ENCODE measurements around the gene EBF3. TPM values are rescaled to one million over a fixed set of nuclear protein-coding genes. Genes with fewer than 3 reads are reported as not detected.

The EBF3 gene
- polyA plus RNA-seq, 2 donors: 0.57 to 0.58 TPM

GRCh38 chr10:129966889-129967578 is 3.0 kb upstream of the EBF3 start:
- Histone ChIP-seq H3K4me1 (ENCODE audit: control insufficient read depth in 2 of 2, insufficient read depth in 2 of 2, low read length in 1 of 2) (peaks cover 5 to 21% of the 10 kb centered on the region in 2 donors), H3K27me3 (ENCODE audit: control insufficient read depth in 1 of 2, insufficient read depth in 2 of 2, low read length in 2 of 2) (peaks cover 7 to 47% of the 10 kb centered on the region in 2 donors), H3K4me3 (ENCODE audit: low read depth in 1 of 2, low read length in 2 of 2) (no peak overlapping the region), H3K9me3 (ENCODE audit: control insufficient read depth in 2 of 2, insufficient read depth in 1 of 2, low read depth in 1 of 2, low read length in 1 of 2) (peaks cover 0 to 2% of the 10 kb centered on the region in 2 donors), H3K27ac (ENCODE audit: low read depth in 2 of 2, low read length in 1 of 2) (no peak overlapping the region), H3K36me3 (ENCODE audit: control insufficient read depth in 2 of 2, insufficient read depth in 2 of 2, low read length in 1 of 2) (no peaks in the 10 kb centered on the region)
- 12 to 21% methylated on average over 58 to 60 of the region's 60 CpGs for WGBS, 2 donors

DNA sequence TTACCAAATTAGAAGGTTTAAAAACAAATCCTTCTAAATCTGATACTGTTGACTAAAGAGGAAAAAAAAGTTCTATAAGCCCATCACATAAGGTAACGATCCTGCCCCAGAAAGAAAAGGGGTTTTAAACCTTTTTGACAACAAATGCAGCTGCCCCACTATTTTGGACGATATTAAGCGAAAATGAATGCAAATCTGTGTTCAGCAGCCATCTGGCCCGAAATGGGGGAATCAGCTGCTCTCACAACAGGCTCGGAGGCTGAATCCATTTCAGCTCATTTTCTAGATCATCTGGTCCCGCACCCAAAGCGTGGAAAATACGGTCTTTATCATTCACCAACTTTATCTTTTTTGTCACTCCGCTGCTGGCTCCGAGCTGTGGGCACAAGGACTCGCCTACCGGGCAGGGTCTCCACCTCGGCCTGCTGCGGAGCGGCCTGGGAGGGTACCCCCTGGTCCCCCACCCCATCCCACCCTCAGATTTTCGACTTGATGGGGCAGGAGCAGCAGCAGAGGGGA is 2.4 kb upstream of the EBF3 start:
- H3K27ac ChIP-seq (ENCODE audit: low read depth in 2 of 2, low read length in 1 of 2): no peak overlapping the region
- WGBS, 2 donors: 15 to 21% methylated on average over 16 of the region's 16 CpGs
- peaks cover 7 to 51% of the 10 kb centered on the region in 2 donors for H3K27me3 ChIP-seq (ENCODE audit: control insufficient read depth in 1 of 2, insufficient read depth in 2 of 2, low read length in 2 of 2)
- no peak overlapping the region for H3K4me3 ChIP-seq (ENCODE audit: low read depth in 1 of 2, low read length in 2 of 2)
- H3K9me3 ChIP-seq (ENCODE audit: control insufficient read depth in 2 of 2, insufficient read depth in 1 of 2, low read depth in 1 of 2, low read length in 1 of 2): peaks cover 0 to 2% of the 10 kb centered on the region in 2 donors
- no peaks in the 10 kb centered on the region for H3K36me3 ChIP-seq (ENCODE audit: control insufficient read depth in 2 of 2, insufficient read depth in 2 of 2, low read length in 1 of 2)
- H3K4me1 ChIP-seq (ENCODE audit: control insufficient read depth in 2 of 2, insufficient read depth in 2 of 2, low read length in 1 of 2): peaks cover 5 to 20% of the 10 kb centered on the region in 2 donors

DNA sequence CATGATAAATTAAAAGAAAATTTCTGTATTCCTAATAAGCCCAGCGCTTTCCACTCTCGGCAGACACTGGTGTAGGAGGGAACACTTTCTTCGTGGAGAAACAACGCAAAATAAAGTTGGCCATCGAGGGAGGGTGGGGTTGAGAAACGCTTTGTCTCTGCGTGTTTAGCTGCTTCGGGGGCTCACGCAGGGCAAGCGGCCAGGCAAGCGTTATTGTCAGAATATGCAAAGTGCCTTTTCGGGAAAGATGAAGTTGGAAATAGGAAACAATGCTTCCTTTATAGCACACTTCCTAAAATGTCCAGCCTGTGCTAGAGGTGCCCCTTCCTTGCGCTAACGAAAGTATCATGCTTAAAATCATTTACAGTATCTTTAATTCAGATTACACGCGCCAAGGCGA is 1.9 kb upstream of the EBF3 start:
- Histone ChIP-seq H3K9me3 (ENCODE audit: control insufficient read depth in 2 of 2, insufficient read depth in 1 of 2, low read depth in 1 of 2, low read length in 1 of 2) (peaks cover 0 to 2% of the 10 kb centered on the region in 2 donors), H3K36me3 (ENCODE audit: control insufficient read depth in 2 of 2, insufficient read depth in 2 of 2, low read length in 1 of 2) (no peaks in the 10 kb centered on the region), H3K27ac (ENCODE audit: low read depth in 2 of 2, low read length in 1 of 2) (no peak overlapping the region), H3K4me3 (ENCODE audit: low read depth in 1 of 2, low read length in 2 of 2) (no peak overlapping the region), H3K4me1 (ENCODE audit: control insufficient read depth in 2 of 2, insufficient read depth in 2 of 2, low read length in 1 of 2) (peaks cover 5 to 19% of the 10 kb centered on the region in 2 donors), H3K27me3 (ENCODE audit: control insufficient read depth in 1 of 2, insufficient read depth in 2 of 2, low read length in 2 of 2) (peaks cover 7 to 55% of the 10 kb centered on the region in 2 donors)
- 20 to 21% methylated on average over 17 of the region's 17 CpGs for WGBS, 2 donors

DNA sequence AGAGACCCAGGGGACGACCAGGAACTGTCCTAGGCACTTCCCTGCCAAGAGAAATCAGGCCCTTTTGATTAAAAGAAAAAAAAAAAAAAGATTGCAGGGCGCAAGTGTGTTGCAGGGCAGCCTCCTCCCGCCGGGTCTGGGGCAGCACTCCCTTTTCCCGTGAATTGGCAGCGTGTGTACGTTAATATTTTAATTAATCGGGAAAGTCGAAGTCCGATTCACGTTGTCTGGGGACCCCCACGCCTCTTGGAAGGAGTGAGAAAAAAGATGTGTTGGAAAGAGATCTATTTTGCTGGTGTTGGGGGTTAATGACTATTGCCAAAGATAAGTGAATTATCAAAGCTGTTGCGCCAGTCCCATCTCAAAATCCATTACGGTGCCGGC is 1.3 kb upstream of the EBF3 start:
- H3K4me1 ChIP-seq (ENCODE audit: control insufficient read depth in 2 of 2, insufficient read depth in 2 of 2, low read length in 1 of 2): peaks cover 5 to 16% of the 10 kb centered on the region in 2 donors
- peaks cover 0 to 2% of the 10 kb centered on the region in 2 donors for H3K9me3 ChIP-seq (ENCODE audit: control insufficient read depth in 2 of 2, insufficient read depth in 1 of 2, low read depth in 1 of 2, low read length in 1 of 2)
- peaks cover 7 to 56% of the 10 kb centered on the region in 2 donors for H3K27me3 ChIP-seq (ENCODE audit: control insufficient read depth in 1 of 2, insufficient read depth in 2 of 2, low read length in 2 of 2)
- 10 to 20% methylated on average over 15 of the region's 15 CpGs for WGBS, 2 donors
- H3K4me3 ChIP-seq (ENCODE audit: low read depth in 1 of 2, low read length in 2 of 2): no peak overlapping the region
- H3K36me3 ChIP-seq (ENCODE audit: control insufficient read depth in 2 of 2, insufficient read depth in 2 of 2, low read length in 1 of 2): no peaks in the 10 kb centered on the region
- no peak overlapping the region for H3K27ac ChIP-seq (ENCODE audit: low read depth in 2 of 2, low read length in 1 of 2)

DNA sequence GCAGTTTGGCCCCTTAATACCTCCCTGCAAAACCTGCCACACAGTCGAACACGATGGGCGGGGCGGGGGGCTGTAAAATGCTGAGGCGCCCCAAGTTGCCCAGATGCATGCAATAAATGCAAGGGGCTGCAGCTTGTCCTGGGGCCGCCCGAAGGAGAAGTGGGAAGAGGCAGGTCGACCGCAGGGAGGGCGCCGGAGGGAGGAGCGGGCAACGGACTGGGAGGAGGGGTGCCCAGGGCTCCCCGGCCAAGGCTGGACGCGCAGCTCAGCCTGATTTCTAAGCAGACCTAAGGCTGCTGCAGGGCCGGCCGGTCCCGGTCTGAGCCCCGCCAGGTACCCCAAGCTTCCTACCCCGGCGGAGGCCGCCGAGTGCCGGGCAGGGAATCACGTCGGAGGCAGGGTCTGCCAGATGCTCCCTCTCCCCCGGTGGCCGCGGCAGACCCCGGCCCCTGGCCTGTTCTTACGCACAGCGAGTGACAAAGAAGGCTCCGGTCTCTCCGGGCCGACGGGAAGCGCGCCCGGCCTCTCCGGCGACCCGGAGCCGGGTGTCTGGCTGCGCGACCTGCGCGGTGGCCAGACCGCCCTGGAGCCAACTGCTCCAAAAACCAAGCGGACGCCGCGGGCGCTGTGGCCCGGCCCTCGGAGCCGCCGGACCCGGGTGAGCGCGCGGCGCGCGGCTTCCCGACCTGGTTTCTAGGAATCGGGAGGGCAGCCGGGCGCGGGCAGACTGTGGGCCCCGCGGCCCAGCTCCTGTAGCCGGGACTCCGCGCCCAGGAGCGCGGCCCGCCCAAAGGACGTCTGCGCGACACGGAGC is 744 bp upstream of the EBF3 start:
- 5 to 7% methylated on average over 77 to 82 of the region's 82 CpGs for WGBS, 2 donors
- H3K27ac ChIP-seq (ENCODE audit: low read depth in 2 of 2, low read length in 1 of 2): no peak overlapping the region
- peaks cover 5 to 15% of the 10 kb centered on the region in 2 donors for H3K4me1 ChIP-seq (ENCODE audit: control insufficient read depth in 2 of 2, insufficient read depth in 2 of 2, low read length in 1 of 2)
- peaks cover 0 to 2% of the 10 kb centered on the region in 2 donors for H3K9me3 ChIP-seq (ENCODE audit: control insufficient read depth in 2 of 2, insufficient read depth in 1 of 2, low read depth in 1 of 2, low read length in 1 of 2)
- peak overlapping the region; percentile 21 to 62 for H3K4me3 ChIP-seq (ENCODE audit: low read depth in 1 of 2, low read length in 2 of 2)
- peaks cover 7 to 60% of the 10 kb centered on the region in 2 donors for H3K27me3 ChIP-seq (ENCODE audit: control insufficient read depth in 1 of 2, insufficient read depth in 2 of 2, low read length in 2 of 2)
- H3K36me3 ChIP-seq (ENCODE audit: control insufficient read depth in 2 of 2, insufficient read depth in 2 of 2, low read length in 1 of 2): no peaks in the 10 kb centered on the region

DNA sequence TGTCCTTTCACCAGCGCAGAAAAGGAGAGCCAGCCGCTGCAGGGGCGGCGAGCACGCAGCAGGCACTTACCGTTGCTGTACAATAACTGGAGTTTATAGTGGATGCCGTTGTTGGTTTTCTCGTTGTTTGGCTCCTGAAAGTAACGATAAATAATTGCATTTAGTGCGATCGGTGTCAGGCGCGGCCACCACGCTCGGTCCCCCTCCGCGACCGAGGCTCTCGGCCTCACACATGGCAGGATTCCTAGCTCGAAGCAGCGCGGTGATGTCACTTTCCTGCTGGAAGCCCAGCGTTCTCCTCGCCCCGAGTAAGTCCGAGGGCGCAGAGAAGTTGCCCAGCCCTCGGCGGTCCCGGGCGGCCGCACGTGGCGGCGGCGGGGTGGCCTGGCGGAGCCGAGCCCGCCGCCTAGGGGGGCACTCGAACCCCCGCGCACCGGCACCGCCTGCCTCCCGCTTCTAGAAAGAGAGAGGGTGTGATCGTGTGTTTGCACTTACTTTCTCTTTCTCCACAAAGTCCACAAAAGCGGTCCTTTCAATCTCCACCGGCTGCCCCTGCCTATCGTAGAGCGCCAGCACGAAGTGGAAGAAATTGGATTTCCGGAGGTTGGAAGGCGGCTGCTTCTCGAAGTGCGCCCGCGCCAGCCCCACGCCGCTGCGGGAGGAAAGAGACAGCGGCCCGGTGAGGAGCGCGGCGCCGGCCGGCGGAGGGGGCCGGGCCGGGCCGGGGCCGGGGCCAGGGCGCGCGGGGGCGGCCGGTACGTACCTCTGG is 1.0 kb downstream of the EBF3 start:
- WGBS, 2 donors: 4 to 5% methylated on average over 58 to 79 of the region's 79 CpGs
- Histone ChIP-seq H3K9me3 (ENCODE audit: control insufficient read depth in 2 of 2, insufficient read depth in 1 of 2, low read depth in 1 of 2, low read length in 1 of 2) (peaks cover 0 to 2% of the 10 kb centered on the region in 2 donors), H3K36me3 (ENCODE audit: control insufficient read depth in 2 of 2, insufficient read depth in 2 of 2, low read length in 1 of 2) (no peaks in the 10 kb centered on the region), H3K27me3 (ENCODE audit: control insufficient read depth in 1 of 2, insufficient read depth in 2 of 2, low read length in 2 of 2) (peaks cover 7 to 64% of the 10 kb centered on the region in 2 donors), H3K4me3 (ENCODE audit: low read depth in 1 of 2, low read length in 2 of 2) (peak overlapping the region; percentile 50 to 62), H3K4me1 (ENCODE audit: control insufficient read depth in 2 of 2, insufficient read depth in 2 of 2, low read length in 1 of 2) (peaks cover 10 to 20% of the 10 kb centered on the region in 2 donors), H3K27ac (ENCODE audit: low read depth in 2 of 2, low read length in 1 of 2) (no peak overlapping the region)

GRCh38 chr10:129962031-129962871 is 1.8 kb downstream of the EBF3 start:
- WGBS, 2 donors: 17 to 18% methylated on average over 18 of the region's 18 CpGs

DNA sequence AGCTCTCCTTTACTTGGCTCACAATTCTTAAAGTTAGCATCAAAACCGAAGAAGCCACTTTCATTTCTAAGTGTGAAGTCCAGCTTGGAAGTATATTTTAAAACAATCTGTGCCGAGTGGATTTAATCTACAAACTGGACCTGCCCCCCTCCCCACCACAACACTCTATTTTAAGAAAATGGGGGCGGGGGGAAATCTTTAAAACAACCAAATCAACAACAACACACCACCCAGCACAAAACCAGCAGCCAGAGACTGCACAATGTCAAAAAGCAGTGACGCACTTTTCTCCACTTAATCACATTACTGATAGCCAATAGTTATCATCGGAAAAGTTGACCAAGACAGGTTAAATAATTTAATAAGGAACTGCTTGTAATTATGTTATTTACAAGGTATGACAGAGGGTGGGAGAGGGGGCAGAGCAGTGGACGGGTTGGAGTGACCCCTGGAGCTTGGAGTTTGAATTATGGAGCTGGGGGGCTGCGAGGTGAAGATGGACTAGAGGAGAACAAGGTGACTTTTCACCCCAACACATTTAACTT is 2.8 kb downstream of the EBF3 start:
- Histone ChIP-seq H3K4me1 (ENCODE audit: control insufficient read depth in 2 of 2, insufficient read depth in 2 of 2, low read length in 1 of 2) (peaks cover 10 to 15% of the 10 kb centered on the region in 2 donors), H3K27me3 (ENCODE audit: control insufficient read depth in 1 of 2, insufficient read depth in 2 of 2, low read length in 2 of 2) (peaks cover 9 to 54% of the 10 kb centered on the region in 2 donors), H3K9me3 (ENCODE audit: control insufficient read depth in 2 of 2, insufficient read depth in 1 of 2, low read depth in 1 of 2, low read length in 1 of 2) (peaks cover 0 to 2% of the 10 kb centered on the region in 2 donors), H3K4me3 (ENCODE audit: low read depth in 1 of 2, low read length in 2 of 2) (peak overlapping the region in 1 of 2 donors; percentile 2), H3K36me3 (ENCODE audit: control insufficient read depth in 2 of 2, insufficient read depth in 2 of 2, low read length in 1 of 2) (no peaks in the 10 kb centered on the region), H3K27ac (ENCODE audit: low read depth in 2 of 2, low read length in 1 of 2) (no peak overlapping the region)
- 14 to 19% methylated on average over 7 of the region's 7 CpGs for WGBS, 2 donors

More at GRCh38 chr10:129962031-129962871, 1.8 kb downstream of the EBF3 start:
- peaks cover 9 to 59% of the 10 kb centered on the region in 2 donors for H3K27me3 ChIP-seq (ENCODE audit: control insufficient read depth in 1 of 2, insufficient read depth in 2 of 2, low read length in 2 of 2)
- H3K4me1 ChIP-seq (ENCODE audit: control insufficient read depth in 2 of 2, insufficient read depth in 2 of 2, low read length in 1 of 2): peaks cover 10 to 15% of the 10 kb centered on the region in 2 donors
- H3K9me3 ChIP-seq (ENCODE audit: control insufficient read depth in 2 of 2, insufficient read depth in 1 of 2, low read depth in 1 of 2, low read length in 1 of 2): peaks cover 0 to 2% of the 10 kb centered on the region in 2 donors
- H3K27ac ChIP-seq (ENCODE audit: low read depth in 2 of 2, low read length in 1 of 2): no peak overlapping the region
- no peaks in the 10 kb centered on the region for H3K36me3 ChIP-seq (ENCODE audit: control insufficient read depth in 2 of 2, insufficient read depth in 2 of 2, low read length in 1 of 2)
- peak overlapping the region; percentile 50 to 62 for H3K4me3 ChIP-seq (ENCODE audit: low read depth in 1 of 2, low read length in 2 of 2)
